AG08395 (cell line): Measurements from ENCODE around the gene ADGRL1.
"Not testable (repeated sequence)": the region's sequence is repeated elsewhere in the genome, so short reads cannot be mapped to it uniquely, and the experiment has no call there.

ENCODE experiments used
- DNase-seq: peaks from one replicate; pipeline ENCODE4 v3.0.0; 2012; ENCODE audit warnings: mixed read lengths, low spot score

ADGRL1 gene

DNA sequence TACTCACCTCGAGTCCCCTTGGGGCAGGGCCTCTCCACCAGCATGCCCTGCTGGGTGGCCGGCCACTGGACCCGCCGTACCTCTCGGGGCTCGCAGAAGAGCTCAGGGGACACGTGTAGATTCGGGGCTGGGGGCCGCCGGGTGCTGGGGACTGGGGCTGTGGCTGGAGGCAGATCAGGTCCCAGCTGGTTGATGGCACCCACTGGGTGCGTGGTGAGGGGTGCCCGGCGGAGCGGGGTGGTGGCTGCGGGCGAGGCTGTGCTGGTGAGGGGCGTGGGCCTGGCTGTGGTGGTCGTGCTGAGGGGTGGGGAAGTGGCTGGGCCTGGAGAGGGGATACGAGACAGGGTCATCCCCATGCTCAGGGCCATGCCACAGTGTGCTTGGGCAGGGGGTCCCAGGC, 44.7 kb downstream of the ADGRL1 start:
- no peak for DNase-seq

DNA sequence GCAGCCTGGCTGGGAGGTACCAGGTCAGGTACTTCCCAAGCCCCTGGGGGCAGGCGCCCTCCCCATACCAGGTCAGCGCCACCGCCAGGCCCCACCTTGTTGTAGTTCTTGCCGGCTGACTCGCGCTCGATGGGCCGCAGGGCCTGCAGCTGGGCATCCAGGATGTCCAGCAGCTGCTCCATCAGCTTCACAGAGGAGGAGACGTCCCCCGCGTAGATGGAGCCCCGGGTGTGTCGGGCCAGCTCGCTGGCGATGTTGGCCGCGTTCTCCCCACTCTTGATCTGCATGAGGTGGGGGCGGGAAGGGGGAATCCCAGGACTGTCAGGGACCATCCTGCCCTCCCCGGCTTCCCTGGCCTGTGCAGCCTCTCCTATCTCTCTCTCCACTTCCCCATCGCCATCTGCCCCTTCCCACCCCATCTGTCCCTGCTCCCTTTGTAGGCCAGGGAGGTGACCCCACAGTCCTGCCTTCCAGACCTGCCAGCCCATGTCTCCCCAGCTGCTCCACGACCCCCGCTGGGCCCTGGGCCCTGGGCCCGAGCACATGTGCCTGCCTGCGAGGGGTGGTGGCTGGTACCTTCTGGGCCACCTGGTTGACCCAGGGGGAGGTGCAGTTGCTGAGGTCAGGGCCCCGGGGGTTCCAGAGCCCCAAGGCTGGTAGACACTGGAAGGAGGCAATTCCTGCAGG, 45.8 kb downstream of the ADGRL1 start:
- no peak for DNase-seq

- DNase-seq, result no peak
Measured at GRCh38 chr19:14159059-14159458, 46.9 kb downstream of the ADGRL1 start.

GRCh38 chr19:14158276-14159023, 47.5 kb downstream of the ADGRL1 start:
- no peak for DNase-seq

GRCh38 chr19:14156971-14157717, 48.8 kb downstream of the ADGRL1 start:
- no peak for DNase-seq

DNA sequence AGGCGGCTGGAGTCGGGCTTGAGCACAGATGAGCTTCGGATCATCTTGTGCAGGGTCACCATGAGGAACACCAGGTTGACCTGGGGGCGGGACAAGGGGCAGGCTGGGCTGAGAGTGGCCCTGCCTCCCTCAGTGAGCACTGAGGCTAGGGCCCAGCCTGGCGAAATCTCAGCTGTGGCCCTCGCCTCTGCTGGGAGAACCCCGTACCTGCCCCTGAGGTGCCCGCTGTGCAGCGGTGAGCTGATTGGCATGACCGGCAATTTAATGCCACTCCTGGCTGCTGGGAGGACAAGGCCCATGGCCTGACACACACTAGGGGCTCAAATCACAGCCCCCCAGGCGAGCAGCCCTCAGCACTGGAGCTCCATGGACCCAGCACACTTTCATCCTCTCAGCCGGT, 49.8 kb downstream of the ADGRL1 start:
- no peak for DNase-seq

DNA sequence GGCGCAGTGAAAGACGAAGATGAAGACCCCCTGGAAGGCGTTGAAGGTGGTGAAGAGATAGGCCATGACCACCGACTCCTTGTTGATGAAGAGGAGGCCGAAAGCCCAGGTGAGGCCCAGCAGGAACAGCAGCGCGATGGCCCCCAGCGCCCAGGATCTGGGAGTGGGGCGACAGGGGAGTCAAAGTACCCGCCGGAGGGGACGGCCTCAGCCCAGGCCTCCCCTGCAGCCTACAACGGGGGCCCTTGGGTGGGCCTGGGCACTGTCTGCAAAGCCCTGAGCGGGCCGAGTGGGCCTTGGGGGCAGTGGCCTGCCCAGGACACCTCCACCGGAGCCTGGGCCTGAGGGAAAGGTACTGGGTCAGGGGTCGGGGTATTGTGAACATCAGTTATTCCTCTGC, 50.6 kb downstream of the ADGRL1 start:
- no peak for DNase-seq

DNA sequence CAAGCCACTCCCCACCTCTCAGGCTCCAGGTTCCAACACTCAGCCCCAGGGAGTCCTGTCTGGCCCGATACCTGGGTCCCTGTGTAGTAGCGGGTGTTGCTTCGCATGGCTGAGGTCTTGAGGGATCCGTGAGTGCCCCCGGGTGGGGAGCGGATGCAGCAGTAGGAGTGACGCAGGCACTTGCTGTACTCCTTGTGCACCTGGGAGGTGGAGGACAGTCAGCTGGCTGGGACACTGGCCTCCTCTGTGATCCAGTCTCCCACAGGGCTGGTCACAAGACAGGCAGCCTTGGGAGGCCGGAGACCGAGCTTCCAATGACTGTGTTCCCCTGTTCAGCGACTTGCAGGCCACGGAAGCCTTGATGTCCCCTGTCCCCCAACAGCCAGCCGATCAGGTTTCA, 53.3 kb downstream of the ADGRL1 start:
- no peak for DNase-seq

DNA sequence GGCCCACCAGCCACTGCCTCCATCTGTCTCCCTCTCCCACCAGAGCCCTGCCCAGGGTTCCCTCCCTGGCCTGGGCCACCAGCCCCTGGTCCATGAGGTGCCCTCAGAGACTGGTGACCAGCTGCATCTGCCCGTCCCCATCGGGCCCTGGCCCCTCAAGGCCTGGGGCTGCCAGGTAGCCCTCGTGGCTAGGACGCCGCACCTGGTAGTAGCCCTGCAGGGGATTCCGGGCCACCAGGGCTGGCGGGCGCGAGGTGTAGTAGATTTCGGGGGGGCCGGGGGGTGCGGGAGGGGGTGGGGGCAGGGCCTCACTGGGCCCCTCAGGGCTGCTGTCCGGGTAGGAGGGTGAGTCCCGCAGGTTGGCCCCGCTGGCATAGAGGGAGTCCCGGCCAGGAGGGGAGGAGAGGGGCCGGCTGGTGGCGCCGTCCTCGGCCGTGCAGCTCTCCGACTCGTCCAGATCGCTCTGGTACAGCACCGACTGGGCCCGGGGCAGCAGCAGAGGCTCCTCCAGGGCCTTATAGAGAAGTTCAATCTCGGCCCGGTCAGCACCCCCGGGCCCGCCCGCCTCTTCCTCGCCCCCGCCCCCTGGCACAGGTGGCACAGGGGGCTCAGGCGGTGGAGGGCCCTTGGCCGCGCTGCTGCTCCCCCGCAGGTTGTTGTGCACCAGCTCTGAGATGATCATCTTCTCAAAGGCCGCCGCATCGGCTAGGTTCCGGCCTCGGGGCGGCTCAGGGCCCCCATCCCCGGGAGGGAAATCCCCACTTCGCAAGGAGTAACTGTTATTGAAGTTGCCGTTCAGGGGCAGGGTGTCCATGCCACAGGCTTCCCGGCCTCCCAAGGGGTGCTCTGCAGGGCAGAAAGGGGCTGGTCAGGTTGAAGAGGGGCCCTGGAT, 55.0 kb downstream of the ADGRL1 start:
- DNase-seq, result no peak

DNA sequence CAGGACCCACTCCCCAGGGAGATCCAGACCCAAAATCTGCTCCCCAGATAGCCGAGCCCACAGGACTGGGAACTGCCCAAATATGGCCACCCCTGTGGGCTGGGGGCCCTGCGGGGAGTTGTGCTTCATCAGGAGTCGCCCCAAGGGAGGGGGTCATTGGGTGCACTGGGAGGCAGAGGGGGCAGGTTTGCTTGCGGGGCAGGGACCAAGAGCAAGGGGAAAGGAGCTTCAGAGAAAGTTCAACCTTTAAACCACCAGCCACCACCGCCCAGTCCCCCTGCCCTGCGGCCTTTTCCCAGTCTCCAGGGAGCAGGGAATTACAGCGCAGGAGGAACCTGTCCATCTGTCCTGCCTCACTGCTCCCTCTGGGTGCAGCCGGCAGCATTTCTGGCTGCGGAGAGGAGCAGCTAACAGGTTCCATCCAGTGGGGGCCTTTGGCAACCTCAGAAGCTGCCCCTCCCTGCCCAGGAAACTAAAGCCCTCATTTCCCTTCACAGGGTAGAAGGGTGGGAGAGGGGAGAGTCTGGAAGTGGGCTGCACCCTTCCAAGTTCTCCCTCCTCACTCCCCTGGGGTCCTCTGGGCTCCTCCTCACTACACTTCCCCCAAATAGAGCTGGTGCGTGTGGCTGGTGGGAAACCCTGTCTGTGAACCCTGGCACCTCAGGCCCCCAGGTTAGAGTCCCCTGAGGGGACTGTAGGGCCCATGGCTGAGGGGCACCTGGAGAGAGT, 55.8 kb downstream of the ADGRL1 start:
- DNase-seq, result no peak

DNA sequence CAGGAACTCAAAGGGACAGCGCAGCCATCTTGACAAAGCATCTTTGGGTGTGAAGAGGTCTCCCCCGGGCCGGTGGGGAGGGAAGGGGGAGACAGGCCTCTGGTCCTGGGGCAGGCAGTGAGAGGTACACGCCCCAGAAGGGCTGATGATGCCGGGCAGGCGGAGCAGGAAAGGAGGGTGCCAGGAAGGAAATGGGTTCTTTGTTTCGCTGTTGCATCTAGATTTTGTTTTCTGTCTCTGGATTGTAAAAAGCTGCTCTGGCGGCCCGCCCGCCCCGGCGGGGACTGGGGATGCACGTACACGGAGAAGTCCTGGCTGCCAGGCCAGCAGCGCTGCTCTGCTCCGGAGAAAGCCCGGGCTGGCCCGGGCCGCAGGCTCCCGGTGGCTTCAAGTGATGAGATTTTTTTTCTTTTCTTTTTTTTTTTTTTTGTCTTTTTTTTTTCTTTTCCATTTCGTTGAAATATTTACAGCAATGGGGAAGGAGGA, 56.4 kb downstream of the ADGRL1 start:
- DNase-seq, result peak; percentile 66

DNA sequence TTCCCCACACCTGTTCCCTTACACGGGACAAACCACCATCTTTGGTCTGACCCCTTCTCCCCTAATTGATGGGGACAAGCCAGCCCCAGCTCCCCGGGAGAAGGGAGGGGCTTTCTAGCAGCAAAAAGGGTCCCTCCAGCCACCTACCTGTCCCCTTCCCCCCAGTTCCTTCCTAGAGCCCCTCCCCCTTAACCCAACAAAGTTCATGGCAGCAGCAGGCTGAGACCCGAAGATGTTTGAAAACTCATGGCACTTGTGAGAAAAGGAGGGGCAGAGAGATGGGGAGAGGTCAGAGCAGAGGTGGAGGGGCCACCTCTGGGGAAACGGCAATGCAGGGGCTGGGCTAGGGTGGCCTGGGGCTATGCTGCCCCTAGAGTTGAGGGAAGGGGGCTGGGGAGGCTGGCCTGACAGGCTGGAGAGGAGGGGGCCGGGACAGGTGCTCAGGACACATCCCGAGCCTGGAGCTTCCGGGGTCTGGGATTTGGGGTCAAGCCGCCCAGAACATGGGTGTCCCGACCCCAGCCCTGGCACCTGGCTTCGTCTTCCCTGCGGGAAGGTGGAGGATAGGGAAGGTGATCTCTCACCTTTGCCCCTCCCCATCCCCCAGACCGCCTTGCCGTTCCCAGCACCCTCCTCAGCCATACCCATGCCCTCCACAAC, 57.1 kb downstream of the ADGRL1 start:
- no peak for DNase-seq

DNA sequence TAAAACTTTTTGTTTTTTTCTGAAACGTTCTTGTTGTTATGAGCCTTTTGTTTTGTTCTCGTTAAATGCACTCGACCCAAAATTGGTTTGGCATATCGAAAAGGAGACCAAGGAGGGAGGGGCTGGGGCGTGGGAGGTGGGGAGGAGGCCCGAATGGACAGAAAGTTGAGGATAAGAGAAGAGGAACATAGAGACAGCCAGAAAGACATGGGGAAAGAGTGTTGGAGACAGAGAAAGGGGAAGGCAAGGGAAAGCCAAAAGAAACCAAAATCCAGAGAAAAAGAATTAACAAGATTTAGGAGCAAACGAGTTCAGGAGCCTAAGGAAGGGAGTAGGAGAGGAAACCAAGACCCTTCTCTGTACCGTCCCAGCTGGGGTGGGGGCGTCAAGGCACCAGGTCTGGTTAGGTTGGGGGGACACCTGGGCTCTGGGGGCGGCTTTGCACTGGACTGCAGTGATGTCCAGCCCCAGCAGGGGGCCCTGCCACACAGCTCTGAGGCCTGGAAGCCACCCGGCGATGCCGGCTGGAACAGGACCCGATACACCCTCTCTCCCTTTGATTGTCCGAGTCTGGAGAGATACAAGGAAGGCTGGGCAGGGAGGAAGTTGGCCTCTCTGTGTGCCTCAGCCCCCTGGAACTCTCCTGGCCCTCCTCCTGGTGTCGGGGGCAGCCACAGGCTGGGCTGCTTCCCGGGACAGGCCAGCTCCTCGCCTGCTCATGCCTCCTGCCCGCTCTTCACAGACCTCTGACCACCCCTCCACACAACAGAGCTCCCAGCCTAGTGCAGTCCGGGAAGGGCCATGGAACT, 58.0 kb downstream of the ADGRL1 start:
- peak; percentile 89 for DNase-seq

DNA sequence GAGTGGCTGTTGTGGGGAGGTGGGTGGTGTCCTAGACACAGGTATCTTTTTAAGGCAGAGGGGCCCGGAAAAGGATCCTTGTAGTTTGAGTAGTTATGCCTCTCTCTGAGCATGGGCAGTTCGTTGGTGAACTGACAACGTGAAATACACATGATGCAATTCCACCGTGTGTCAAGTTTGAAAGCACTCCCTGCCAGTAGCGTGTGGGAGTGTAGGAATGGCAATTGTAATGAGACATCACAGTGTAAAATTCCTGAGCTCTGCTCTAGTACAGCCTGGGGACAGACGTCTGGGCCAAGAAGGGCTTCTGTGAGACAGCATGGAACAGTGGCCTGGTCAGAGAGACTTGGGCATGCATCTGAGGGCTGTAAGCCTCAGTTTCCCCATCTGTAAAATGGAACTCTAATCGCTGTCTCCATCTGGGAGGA, 59.2 kb downstream of the ADGRL1 start:
- peak; percentile 89 for DNase-seq

GRCh38 chr19:14146169-14146568, 59.8 kb downstream of the ADGRL1 start:
- DNase-seq, result not testable (repeated sequence)

DNA sequence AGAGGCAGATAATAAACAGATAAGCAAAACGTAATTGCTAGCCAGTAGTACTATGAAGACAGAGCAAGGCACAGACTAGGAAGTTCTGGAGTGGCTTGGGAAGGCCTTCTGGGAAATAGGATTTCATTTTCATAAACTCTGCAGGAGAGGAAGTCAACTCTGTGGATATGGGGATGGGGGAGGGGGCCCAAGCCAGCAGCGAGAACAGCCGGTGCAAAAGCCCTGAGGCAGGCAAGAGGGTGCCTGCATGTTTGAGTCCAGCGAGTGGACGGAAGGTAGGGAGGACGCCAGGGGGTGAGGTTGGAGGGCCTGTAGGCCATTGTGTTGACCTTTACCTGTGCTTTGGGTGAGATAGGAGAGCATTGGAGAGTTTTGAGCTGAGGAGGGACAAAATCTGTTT, 60.6 kb downstream of the ADGRL1 start:
- DNase-seq, result no peak

GRCh38 chr19:14142262-14143190, 63.4 kb downstream of the ADGRL1 start:
- no peak for DNase-seq

GRCh38 chr19:14141041-14141440, 64.9 kb downstream of the ADGRL1 start:
- DNase-seq, result no peak

DNA sequence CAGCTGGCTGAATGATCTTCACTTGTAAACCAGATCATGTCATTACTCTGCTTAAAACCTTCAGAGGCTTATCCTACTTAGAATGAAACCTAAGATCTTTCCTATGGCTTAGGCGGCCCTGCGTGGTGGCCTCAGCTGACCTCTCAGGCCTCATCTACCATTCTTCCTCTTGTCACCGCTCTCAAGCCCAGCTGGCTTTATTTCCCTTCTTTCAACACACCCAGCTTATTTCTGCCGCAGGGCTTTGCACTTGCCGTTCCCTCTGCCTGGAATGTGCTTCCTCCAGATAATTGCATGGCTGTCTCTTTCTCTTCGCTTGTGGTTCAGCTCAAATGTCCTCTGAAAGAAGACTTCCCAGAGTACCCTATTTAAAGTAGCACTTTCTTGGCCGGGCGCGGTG, 66.0 kb downstream of the ADGRL1 start:
- DNase-seq, result no peak
